SK-N-SH treated with all-trans-retinoic acid at 6 μM for 48 hours (cell line): ENCODE data around the gene EFCAB9.
A peak's percentile ranks its signal among the peaks of the same experiment; 100 is the strongest.

Experiments
- ATAC-seq: fragments of 200-7000 bp; cut with Tn5 transposase; 3 replicates; pipeline ENCODE4 v1.9.1; 2020; ENCODE audit warnings: mild to moderate bottlenecking, moderate library complexity
- ARNTL ChIP-seq: fragments of 450-650 bp; formaldehyde crosslinking; IDR thresholded peaks from 2 replicates; pipeline ENCODE4 v1.5.0; 2020; ENCODE audit warnings: low read depth, mild to moderate bottlenecking, moderate library complexity, borderline replicate concordance
- BACH2 ChIP-seq: fragments of 250-450 bp; sonication (Bioruptor Pico); IDR thresholded peaks from 2 replicates; pipeline ENCODE4 v1.9.0; 2021; ENCODE audit warnings: mild to moderate bottlenecking, borderline replicate concordance
- CREB5 ChIP-seq: fragments of 250-450 bp; sonication (Bioruptor Pico); IDR thresholded peaks from 2 replicates; pipeline ENCODE4 v1.5.1; 2020; ENCODE audit warnings: low read depth, mild to moderate bottlenecking, moderate library complexity
- CSDC2 ChIP-seq: fragments of 250-450 bp; sonication (Bioruptor Pico); IDR thresholded peaks from 2 replicates; pipeline ENCODE4 v1.5.0; 2020; ENCODE audit warnings: mild to moderate bottlenecking, moderate library complexity
- CSRNP3 ChIP-seq: fragments of 250-450 bp; sonication (Bioruptor Pico); IDR thresholded peaks from 2 replicates; pipeline ENCODE4 v1.5.1; 2021; ENCODE audit warnings: mild to moderate bottlenecking, moderate library complexity
- ESRRG ChIP-seq: fragments of 250-450 bp; sonication (Bioruptor Pico); IDR thresholded peaks from 2 replicates; pipeline ENCODE4 v1.6.1; 2021; ENCODE audit warnings: mild to moderate bottlenecking
- GLIS3 ChIP-seq: fragments of 250-450 bp; sonication (Bioruptor Pico); IDR thresholded peaks from 2 replicates; pipeline ENCODE4 v1.5.0; 2020; ENCODE audit warnings: mild to moderate bottlenecking, moderate library complexity
- ISL1 ChIP-seq: fragments of 250-450 bp; sonication (Bioruptor Pico); IDR thresholded peaks from 2 replicates; pipeline ENCODE4 v2.1.2; 2022; ENCODE audit warnings: mild to moderate bottlenecking, moderate library complexity
- OSR1 ChIP-seq: fragments of 250-450 bp; sonication (Bioruptor Pico); IDR thresholded peaks from 2 replicates; pipeline ENCODE4 v1.8.0; 2022; ENCODE audit warnings: moderate library complexity, mild to moderate bottlenecking, inconsistent platforms
- POU6F1 ChIP-seq: fragments of 250-450 bp; sonication (Bioruptor Pico); IDR thresholded peaks from 2 replicates; pipeline ENCODE4 v1.8.0; 2021; ENCODE audit warnings: low read depth, mild to moderate bottlenecking, moderate library complexity, borderline replicate concordance
- PPARA ChIP-seq: fragments of 250-450 bp; sonication (Bioruptor Pico); IDR thresholded peaks from 2 replicates; pipeline ENCODE4 v1.5.0; 2020; ENCODE audit warnings: mild to moderate bottlenecking, borderline replicate concordance
- RARB ChIP-seq: fragments of 250-450 bp; sonication (Bioruptor Pico); IDR thresholded peaks from 2 replicates; pipeline ENCODE4 v1.8.0; 2021; ENCODE audit warnings: mild to moderate bottlenecking, moderate library complexity
- SNAI2 ChIP-seq: fragments of 250-450 bp; sonication (Bioruptor Pico); IDR thresholded peaks from 2 replicates; pipeline ENCODE4 v1.5.0; 2020; ENCODE audit warnings: mild to moderate bottlenecking, moderate library complexity
- TCF4 ChIP-seq: fragments of 250-450 bp; sonication (Bioruptor Pico); IDR thresholded peaks from 2 replicates; pipeline ENCODE4 v1.8.0; 2021; ENCODE audit warnings: mild to moderate bottlenecking, moderate library complexity, borderline replicate concordance
- TOX ChIP-seq: fragments of 250-450 bp; sonication (Bioruptor Pico); IDR thresholded peaks from 2 replicates; pipeline ENCODE4 v1.8.0; 2021; ENCODE audit warnings: mild to moderate bottlenecking, moderate library complexity, borderline replicate concordance
- TSHZ2 ChIP-seq: fragments of 250-450 bp; sonication (Bioruptor Pico); IDR thresholded peaks from 2 replicates; pipeline ENCODE4 v1.5.0; 2020; ENCODE audit warnings: mild to moderate bottlenecking, moderate library complexity
- ZFP3 ChIP-seq: fragments of 250-450 bp; sonication (Bioruptor Pico); IDR thresholded peaks from 2 replicates; pipeline ENCODE4 v1.5.0; 2020; ENCODE audit warnings: mild to moderate bottlenecking, moderate library complexity
- ZFP30 ChIP-seq: fragments of 450-650 bp; formaldehyde crosslinking; IDR thresholded peaks from 2 replicates; pipeline ENCODE4 v1.5.0; 2022; ENCODE audit warnings: mild to moderate bottlenecking, moderate library complexity
- ZNF565 ChIP-seq: fragments of 450-650 bp; formaldehyde crosslinking; conservative IDR thresholded peaks from 2 replicates; pipeline ENCODE4 v1.5.0; 2020; ENCODE audit warnings: low read depth, mild to moderate bottlenecking, moderate library complexity
- ZNF70 ChIP-seq: fragments of 450-650 bp; formaldehyde crosslinking; IDR thresholded peaks from 2 replicates; pipeline ENCODE4 v1.5.0; 2020; ENCODE audit warnings: mild to moderate bottlenecking, moderate library complexity

The EFCAB9 gene

GRCh38 chr5:172235132-172235780, 41.3 kb downstream of the EFCAB9 start:
- ATAC-seq = no peak; the same call in 2 of the 3 replicates
- TF ChIP-seq ZFP3 (CRISPR knock-in tag) (no peak), ZFP30 (CRISPR knock-in tag) (0 out of 2 replicates have a peak, but pooled peaks have one; percentile 27)

GRCh38 chr5:172235827-172236736, 42.1 kb downstream of the EFCAB9 start:
- peak; percentile 40; the same call in 2 of the 3 replicates for ATAC-seq
- TF ChIP-seq TSHZ2 (no peak), CSDC2 (no peak), GLIS3 (CRISPR knock-in tag) (no peak), SNAI2 (CRISPR knock-in tag) (no peak), POU6F1 (no peak), BACH2 (CRISPR knock-in tag) (no peak), TCF4 (CRISPR knock-in tag) (no peak), ZNF565 (CRISPR knock-in tag) (no peak), OSR1 (CRISPR knock-in tag) (no peak), PPARA (CRISPR knock-in tag) (no peak), RARB (CRISPR knock-in tag) (no peak), ZNF70 (CRISPR knock-in tag) (no peak), ZFP3 (CRISPR knock-in tag) (no peak), ZFP30 (CRISPR knock-in tag) (no peak)
- TF ChIP-seq, all 23 proteins: peak for 0

GRCh38 chr5:172238334-172238733, 44.4 kb downstream of the EFCAB9 start:
- ATAC-seq = no peak
- TF ChIP-seq CREB5 (CRISPR knock-in tag) = no peak
- no peak for TF ChIP-seq GLIS3 (CRISPR knock-in tag)
- no peak for TF ChIP-seq CSRNP3 (CRISPR knock-in tag)
- no peak for TF ChIP-seq TOX
- no peak for TF ChIP-seq TSHZ2
- no peak for TF ChIP-seq POU6F1
- no peak for TF ChIP-seq ZFP3 (CRISPR knock-in tag)
- TF ChIP-seq ESRRG (CRISPR knock-in tag) = no peak
- TF ChIP-seq TCF4 (CRISPR knock-in tag) = no peak
- no peak for TF ChIP-seq OSR1 (CRISPR knock-in tag)
- TF ChIP-seq ZFP30 (CRISPR knock-in tag) = no peak
- TF ChIP-seq RARB (CRISPR knock-in tag) = no peak
- no peak for TF ChIP-seq ISL1
- no peak for TF ChIP-seq BACH2 (CRISPR knock-in tag)
- TF ChIP-seq SNAI2 (CRISPR knock-in tag) = no peak
- no peak for TF ChIP-seq ARNTL (CRISPR knock-in tag)
- no peak for TF ChIP-seq ZNF70 (CRISPR knock-in tag)
- no peak for TF ChIP-seq PPARA (CRISPR knock-in tag)
